ENCODE results near the gene ITFG1.
"Not testable (repeated sequence)": the region's sequence is repeated elsewhere in the genome, so short reads cannot be mapped to it uniquely, and the experiment has no call there.

ITFG1 gene

GRCh38 chr16:47408491-47408890 lies 52.4 kb downstream of the ITFG1 start:
- DNase-seq = no peak

- DNase-seq = no peak
Observed at GRCh38 chr16:47395733-47396498, 64.9 kb downstream of the ITFG1 start.

- DNase-seq = no peak
Observed at GRCh38 chr16:47392081-47392480, 68.8 kb downstream of the ITFG1 start.

GRCh38 chr16:47388705-47389104 lies 72.2 kb downstream of the ITFG1 start:
- DNase-seq = no peak

- no peak for DNase-seq
Observed at GRCh38 chr16:47387026-47387734, 73.7 kb downstream of the ITFG1 start.

- no peak for DNase-seq
Observed at GRCh38 chr16:47386201-47386718, 74.6 kb downstream of the ITFG1 start.

- no peak for DNase-seq
Observed at GRCh38 chr16:47382362-47382761, 78.5 kb downstream of the ITFG1 start.

GRCh38 chr16:47377154-47377553 lies 83.7 kb downstream of the ITFG1 start:
- DNase-seq = no peak

GRCh38 chr16:47375423-47375822 lies 85.4 kb downstream of the ITFG1 start:
- no peak for DNase-seq

GRCh38 chr16:47374629-47375028 lies 86.2 kb downstream of the ITFG1 start:
- DNase-seq = no peak

GRCh38 chr16:47371271-47372014 lies 89.4 kb downstream of the ITFG1 start:
- DNase-seq = no peak

GRCh38 chr16:47370536-47370935 lies 90.3 kb downstream of the ITFG1 start:
- DNase-seq = no peak

GRCh38 chr16:47366228-47366627 lies 94.6 kb downstream of the ITFG1 start:
- no peak for DNase-seq

GRCh38 chr16:47363761-47364160 lies 97.1 kb downstream of the ITFG1 start:
- DNase-seq = no peak

- no peak for DNase-seq
Observed at GRCh38 chr16:47359478-47359877, 101.4 kb downstream of the ITFG1 start.

GRCh38 chr16:47358816-47359215 lies 102.0 kb downstream of the ITFG1 start:
- no peak for DNase-seq

GRCh38 chr16:47349029-47349428 lies 111.8 kb downstream of the ITFG1 start:
- not testable (repeated sequence) for DNase-seq

GRCh38 chr16:47347021-47347696 lies 113.7 kb downstream of the ITFG1 start:
- not testable (repeated sequence) for DNase-seq

- no peak for DNase-seq
Observed at GRCh38 chr16:47342055-47342454, 118.8 kb downstream of the ITFG1 start.

GRCh38 chr16:47330562-47330961 lies 130.3 kb downstream of the ITFG1 start:
- DNase-seq = not testable (repeated sequence)

GRCh38 chr16:47324309-47324708 lies 136.6 kb downstream of the ITFG1 start:
- not testable (repeated sequence) for DNase-seq

- DNase-seq = no peak
Observed at GRCh38 chr16:47323241-47323640, 137.6 kb downstream of the ITFG1 start.
